Vagina (tissue), 2 donors: ENCODE data around the gene RAP2B. TPM values are rescaled to one million over a fixed set of nuclear protein-coding genes. Genes with fewer than 3 reads are reported as not detected.

ENCODE experiments used
- DNase-seq, 2 donors: peaks; one replicate each; pipeline ENCODE4 v3.0.0-alpha.2; 2017; ENCODE audit errors: extremely low spot score in 2 of 2
- H3K27ac ChIP-seq: fragments of 200-600 bp; sonication (generic); one replicate; pipeline ENCODE4 v1.5.1; 2019
- H3K27me3 ChIP-seq: fragments of 200-600 bp; sonication (generic); one replicate; pipeline ENCODE4 v1.5.1; 2019
- H3K36me3 ChIP-seq, 2 donors: fragments of 200-600 bp; sonication (generic); one replicate each; pipeline ENCODE4 v1.5.1; 2017 to 2019
- H3K4me1 ChIP-seq: fragments of 200-600 bp; sonication (generic); one replicate; pipeline ENCODE4 v1.5.1; 2019
- H3K4me3 ChIP-seq, 2 donors: fragments of 200-600 bp; sonication (generic); 1 replicate in 1 of 2; 2 replicates in 1 of 2; pipeline ENCODE4 v1.5.1; 2016 to 2019
- H3K9me3 ChIP-seq: fragments of 200-600 bp; sonication (generic); one replicate; pipeline ENCODE4 v1.5.1; 2019
- POLR2A ChIP-seq, 2 donors: fragments of 450-650 bp; IDR thresholded peaks; one replicate each; pipeline ENCODE4 v1.6.1; 2017; ENCODE audit warnings: antibody characterized with exemption in 2 of 2, mild to moderate bottlenecking in 2 of 2, moderate library complexity in 2 of 2
- POLR2AphosphoS5 ChIP-seq, 2 donors: sonication (generic); formaldehyde crosslinking; IDR thresholded peaks; one replicate each; pipeline ENCODE4 v1.9.0; 2017; ENCODE audit warnings: antibody characterized with exemption in 2 of 2, mild to moderate bottlenecking in 2 of 2, low read depth in 1 of 2; ENCODE audit not compliant: insufficient read depth in 1 of 2
- intact Hi-C: fragments of 100-400 bp; cut with DNase I; formaldehyde crosslinking; loops from one replicate; pipeline ENCODE4 v1.15.1; 2023
- total RNA-seq: library from RNA; depleted of rRNA; stranded (reverse); fragments of >200 nt; gene quantifications from one replicate; pipeline ENCODE4 v1.2.3, GENCODE V29; 2016
- TF ChIP-seq, protein P1 (sequence below), 3 experiments: fragments of 450-650 bp in 2 of 3; fragments of 200-600 bp in 1 of 3; sonication (generic) in 1 of 3; IDR thresholded peaks; one replicate each; pipeline ENCODE4 v1.5.1; 2017 to 2019; ENCODE audit warnings: antibody characterized with exemption in 3 of 3, mild to moderate bottlenecking in 2 of 3, moderate library complexity in 2 of 3

The RAP2B gene
- total RNA-seq, 1 donor from 2014 or later: 16.0 TPM

DNA sequence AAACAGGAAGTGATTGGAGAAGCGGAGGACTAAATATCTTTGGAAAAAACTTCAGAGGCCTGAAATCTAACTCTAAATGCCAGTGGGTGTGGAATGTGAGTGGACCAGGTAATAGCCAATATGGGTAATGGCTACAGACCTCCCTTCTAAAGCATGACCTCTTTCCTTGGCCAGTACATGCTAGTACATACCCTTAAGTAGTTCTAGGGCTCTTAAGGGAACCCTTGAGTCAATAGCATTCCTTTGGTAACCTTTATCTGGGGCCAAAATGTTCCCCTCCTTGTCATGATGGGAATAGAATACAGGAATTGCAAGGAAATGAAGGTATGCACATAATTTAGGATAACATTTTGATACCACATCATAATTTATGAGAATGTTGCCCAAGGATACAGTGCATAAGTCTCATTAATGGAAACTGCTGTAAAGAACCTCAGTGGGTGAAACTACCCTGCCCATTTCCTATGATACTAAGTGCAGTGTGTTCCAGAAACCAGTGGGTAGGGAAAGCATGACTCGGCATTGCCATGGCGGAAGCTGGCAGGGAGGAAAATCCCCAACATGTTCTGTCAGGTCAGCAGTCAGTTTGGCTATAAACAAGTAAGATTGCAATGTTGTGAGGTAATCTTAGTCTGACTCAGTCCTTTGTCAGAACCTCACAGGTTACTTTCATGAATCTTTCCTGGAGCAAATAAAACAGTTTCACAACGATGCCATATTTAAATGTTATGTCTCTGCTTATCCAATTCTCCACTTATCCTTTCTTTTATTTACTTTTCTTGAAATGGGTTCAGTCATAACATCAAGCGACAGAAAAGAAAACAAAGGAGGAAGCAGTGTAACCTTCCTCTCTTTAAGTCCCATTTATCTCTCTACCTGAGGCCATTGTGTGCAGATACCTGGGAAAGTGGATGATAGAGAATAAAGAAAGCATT, 23.5 kb upstream of the RAP2B start:
- no peak overlapping the region for H3K4me3 ChIP-seq
- H3K9me3 ChIP-seq: no peaks in the 10 kb centered on the region
- TF ChIP-seq POLR2A (IDR thresholded peaks at IDR 0.05): no peak
- TF ChIP-seq POLR2AphosphoS5 (IDR thresholded peaks at IDR 0.05; ENCODE audit: insufficient read depth in 1 of 2, low read depth in 1 of 2): peak in 1 of 2 donors; percentile 92
- DNase-seq: peak in 1 of 2 donors; percentile 90
- H3K27ac ChIP-seq: peak overlapping the region; percentile 68
- H3K4me1 ChIP-seq: peaks cover 8% of the 10 kb centered on the region
- intact Hi-C loops: no loop called here
- H3K36me3 ChIP-seq: no peaks in the 10 kb centered on the region
- H3K27me3 ChIP-seq: no peaks in the 10 kb centered on the region

DNA sequence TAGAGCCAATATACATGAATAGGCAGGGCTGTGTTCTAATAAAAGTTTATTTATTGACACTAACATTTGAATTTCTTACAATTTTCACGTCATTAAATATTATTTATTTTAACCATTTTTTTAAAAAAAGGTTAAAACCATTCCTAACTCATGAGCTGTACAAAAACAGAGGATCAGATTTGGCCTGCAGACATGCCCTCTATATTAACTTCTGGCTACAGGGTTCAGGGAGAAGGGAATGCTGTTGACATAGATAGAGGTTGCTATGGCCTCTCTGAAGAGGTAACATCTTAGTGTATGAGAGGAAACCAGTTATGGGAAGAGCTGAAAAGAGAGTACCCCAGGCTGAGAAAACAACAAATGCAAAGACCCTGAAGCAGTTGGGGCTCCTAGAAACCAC, 19.1 kb upstream of the RAP2B start:
- Histone ChIP-seq H3K27ac (no peak overlapping the region), H3K4me3 (no peak overlapping the region), H3K9me3 (no peaks in the 10 kb centered on the region), H3K27me3 (no peaks in the 10 kb centered on the region), H3K36me3 (no peaks in the 10 kb centered on the region), H3K4me1 (peaks cover 8% of the 10 kb centered on the region)
- intact Hi-C loops: no loop called here
- TF ChIP-seq, protein P1, sequence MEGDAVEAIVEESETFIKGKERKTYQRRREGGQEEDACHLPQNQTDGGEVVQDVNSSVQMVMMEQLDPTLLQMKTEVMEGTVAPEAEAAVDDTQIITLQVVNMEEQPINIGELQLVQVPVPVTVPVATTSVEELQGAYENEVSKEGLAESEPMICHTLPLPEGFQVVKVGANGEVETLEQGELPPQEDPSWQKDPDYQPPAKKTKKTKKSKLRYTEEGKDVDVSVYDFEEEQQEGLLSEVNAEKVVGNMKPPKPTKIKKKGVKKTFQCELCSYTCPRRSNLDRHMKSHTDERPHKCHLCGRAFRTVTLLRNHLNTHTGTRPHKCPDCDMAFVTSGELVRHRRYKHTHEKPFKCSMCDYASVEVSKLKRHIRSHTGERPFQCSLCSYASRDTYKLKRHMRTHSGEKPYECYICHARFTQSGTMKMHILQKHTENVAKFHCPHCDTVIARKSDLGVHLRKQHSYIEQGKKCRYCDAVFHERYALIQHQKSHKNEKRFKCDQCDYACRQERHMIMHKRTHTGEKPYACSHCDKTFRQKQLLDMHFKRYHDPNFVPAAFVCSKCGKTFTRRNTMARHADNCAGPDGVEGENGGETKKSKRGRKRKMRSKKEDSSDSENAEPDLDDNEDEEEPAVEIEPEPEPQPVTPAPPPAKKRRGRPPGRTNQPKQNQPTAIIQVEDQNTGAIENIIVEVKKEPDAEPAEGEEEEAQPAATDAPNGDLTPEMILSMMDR (IDR thresholded peaks at IDR 0.05): no peak
- TF ChIP-seq POLR2AphosphoS5 (IDR thresholded peaks at IDR 0.05; ENCODE audit: insufficient read depth in 1 of 2, low read depth in 1 of 2) (no peak), POLR2A (IDR thresholded peaks at IDR 0.05) (no peak)
- no peak for DNase-seq

DNA sequence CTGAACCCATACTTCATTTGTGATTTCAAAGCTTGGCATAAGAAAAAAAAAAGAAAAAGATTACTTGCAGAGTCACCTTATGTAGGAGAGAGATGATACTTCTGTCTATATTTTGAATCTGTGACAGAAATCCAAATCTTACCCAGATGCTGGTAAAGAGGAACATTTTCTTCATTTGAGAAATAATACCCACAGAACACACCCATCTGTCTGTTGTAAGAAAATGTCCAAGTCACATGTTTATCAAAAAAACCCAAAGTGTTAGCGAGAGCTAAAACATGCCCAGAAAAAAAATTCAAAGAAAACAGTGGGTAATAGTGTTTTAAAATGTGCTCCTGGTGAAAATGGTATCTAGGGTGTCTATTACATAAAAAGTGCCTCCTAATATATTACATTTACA, 18.0 kb upstream of the RAP2B start:
- Histone ChIP-seq H3K9me3 (no peaks in the 10 kb centered on the region), H3K4me1 (peaks cover 6% of the 10 kb centered on the region), H3K27me3 (no peaks in the 10 kb centered on the region), H3K36me3 (no peaks in the 10 kb centered on the region), H3K27ac (no peak overlapping the region), H3K4me3 (no peak overlapping the region)
- intact Hi-C loops: no loop called here
- no peak for TF ChIP-seq POLR2A (IDR thresholded peaks at IDR 0.05)
- TF ChIP-seq, protein P1 (IDR thresholded peaks at IDR 0.05): no peak
- no peak for TF ChIP-seq POLR2AphosphoS5 (IDR thresholded peaks at IDR 0.05; ENCODE audit: insufficient read depth in 1 of 2, low read depth in 1 of 2)
- DNase-seq: no peak

DNA sequence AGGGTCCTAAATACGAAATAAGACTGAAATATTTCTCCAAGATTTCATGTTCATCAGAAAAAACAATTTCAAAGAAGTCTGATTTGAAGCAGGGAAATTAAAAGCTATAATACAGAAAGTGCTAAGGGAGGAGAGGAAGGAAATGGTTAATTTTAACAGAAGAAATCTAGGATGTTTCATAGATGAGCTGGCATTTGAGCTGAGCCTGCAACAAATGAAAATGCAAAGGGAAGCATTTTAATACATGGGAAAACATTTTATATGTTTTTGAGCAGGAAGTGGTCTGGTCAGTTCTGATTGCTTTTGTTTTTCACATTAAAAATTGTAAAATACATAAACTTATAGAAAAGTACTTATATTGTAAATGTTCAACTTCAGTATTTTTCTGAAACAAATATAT, 17.2 kb upstream of the RAP2B start:
- H3K27me3 ChIP-seq: no peaks in the 10 kb centered on the region
- H3K27ac ChIP-seq: no peak overlapping the region
- H3K4me3 ChIP-seq: no peak overlapping the region
- no peaks in the 10 kb centered on the region for H3K9me3 ChIP-seq
- TF ChIP-seq POLR2A (IDR thresholded peaks at IDR 0.05): no peak
- TF ChIP-seq POLR2AphosphoS5 (IDR thresholded peaks at IDR 0.05; ENCODE audit: insufficient read depth in 1 of 2, low read depth in 1 of 2): no peak
- TF ChIP-seq, protein P1 (IDR thresholded peaks at IDR 0.05): no peak
- H3K4me1 ChIP-seq: no peaks in the 10 kb centered on the region
- intact Hi-C loops: no loop called here
- no peaks in the 10 kb centered on the region for H3K36me3 ChIP-seq
- DNase-seq: no peak

DNA sequence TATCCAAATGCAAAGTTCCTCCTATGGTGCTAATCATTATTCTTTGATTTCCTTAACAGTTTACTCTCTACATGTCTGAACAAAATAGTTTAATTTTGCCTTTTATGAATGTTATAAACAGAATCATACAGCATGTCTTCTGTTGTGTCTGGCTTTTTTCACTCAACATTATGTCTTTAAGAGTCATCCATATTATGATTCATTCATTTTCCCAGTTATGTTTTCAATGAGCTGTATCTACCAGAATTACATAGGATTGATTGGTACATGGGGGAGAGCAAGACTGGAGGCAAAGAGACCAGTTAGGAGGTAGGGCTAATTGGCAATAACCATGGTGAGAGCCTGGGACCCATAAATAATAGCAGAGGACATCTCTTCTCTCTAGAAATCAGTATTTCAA, 16.6 kb upstream of the RAP2B start:
- intact Hi-C loops: no loop called here
- no peaks in the 10 kb centered on the region for H3K9me3 ChIP-seq
- TF ChIP-seq POLR2A (IDR thresholded peaks at IDR 0.05): no peak
- no peak for TF ChIP-seq POLR2AphosphoS5 (IDR thresholded peaks at IDR 0.05; ENCODE audit: insufficient read depth in 1 of 2, low read depth in 1 of 2)
- TF ChIP-seq, protein P1 (IDR thresholded peaks at IDR 0.05): no peak

More for the DNA sequence above, 16.6 kb upstream of the RAP2B start:
- Histone ChIP-seq H3K4me1 (no peaks in the 10 kb centered on the region), H3K27ac (no peak overlapping the region), H3K4me3 (no peak overlapping the region), H3K27me3 (no peaks in the 10 kb centered on the region), H3K36me3 (no peaks in the 10 kb centered on the region)
- no peak for DNase-seq
